DND-41 (cell line): ENCODE results near the gene PTH2.

Experiments used
- ATAC-seq: fragments of 200-7000 bp; cut with Tn5 transposase; 3 replicates; pipeline ENCODE4 v1.9.1; 2021; ENCODE audit warnings: low read depth; ENCODE audit not compliant: insufficient read depth
- DNase-seq: peaks from one replicate; pipeline ENCODE4 v3.0.0-alpha.2; 2020
- H2AFZ ChIP-seq: 2 replicates; pipeline ENCODE4 v1.6.0; 2012; ENCODE audit warnings: low read depth, low read length
- H3K27ac ChIP-seq: 2 replicates; pipeline ENCODE4 v1.5.1; 2012; ENCODE audit warnings: low read length, inconsistent platforms
- H3K27me3 ChIP-seq: fragments of 200-600 bp; sonication (generic); 2 replicates; pipeline ENCODE4 v1.6.0; 2012; ENCODE audit warnings: low read length, mild to moderate bottlenecking, inconsistent platforms; ENCODE audit not compliant: insufficient read depth, poor library complexity
- H3K36me3 ChIP-seq: 2 replicates; pipeline ENCODE4 v1.5.1; 2012; ENCODE audit warnings: low read length, inconsistent platforms; ENCODE audit not compliant: insufficient read depth
- H3K4me1 ChIP-seq: 2 replicates; pipeline ENCODE4 v1.5.1; 2012; ENCODE audit warnings: mild to moderate bottlenecking, low read length; ENCODE audit not compliant: insufficient read depth
- H3K4me2 ChIP-seq: 2 replicates; pipeline ENCODE4 v1.6.0; 2012; ENCODE audit warnings: mild to moderate bottlenecking, moderate library complexity, low read length, inconsistent platforms; ENCODE audit not compliant: insufficient read depth
- H3K4me3 ChIP-seq, 2 experiments: fragments of 200-600 bp in 1 of 2; shearing (Covaris generic) in 1 of 2; 2 replicates each; pipeline ENCODE4 v1.5.1; 2012 to 2016; ENCODE audit warnings: inconsistent platforms in 2 of 2, low read length in 2 of 2, mild to moderate bottlenecking in 2 of 2, low read depth in 1 of 2, moderate library complexity in 1 of 2
- H3K79me2 ChIP-seq: 2 replicates; pipeline ENCODE4 v1.6.0; 2012; ENCODE audit warnings: low read length, inconsistent platforms; ENCODE audit not compliant: insufficient read depth
- H3K9ac ChIP-seq: 2 replicates; pipeline ENCODE4 v1.6.0; 2012; ENCODE audit warnings: low read depth, mild to moderate bottlenecking, inconsistent platforms, low read length, moderate library complexity
- H3K9me3 ChIP-seq: 2 replicates; pipeline ENCODE4 v1.5.1; 2012; ENCODE audit warnings: low read length, moderate library complexity, mild to moderate bottlenecking, inconsistent platforms; ENCODE audit not compliant: insufficient read depth, severe bottlenecking
- H4K20me1 ChIP-seq: 2 replicates; pipeline ENCODE4 v1.6.0; 2012; ENCODE audit warnings: low read length; ENCODE audit not compliant: insufficient read depth
- EZH2 ChIP-seq: IDR thresholded peaks from 3 replicates; pipeline ENCODE4 v1.6.1; 2012; ENCODE audit warnings: borderline replicate concordance, low read depth, mild to moderate bottlenecking, moderate library complexity, low read length, inconsistent platforms; ENCODE audit not compliant: severe bottlenecking
- TF ChIP-seq, protein P1 (sequence below): IDR thresholded peaks from 2 replicates; pipeline ENCODE4 v1.5.1; 2012; ENCODE audit warnings: borderline replicate concordance, low read length, moderate library complexity, mild to moderate bottlenecking; ENCODE audit not compliant: poor library complexity, severe bottlenecking; ENCODE audit errors: extremely low read depth

PTH2 gene

GRCh38 chr19:49453013-49453756 lies 29.9 kb upstream of the PTH2 start, which contains the start of gene ALDH16A1:
Gene ALDH16A1 (plus strand): TSS chr19:49453225. CDS start chr19:49453332, 107 bp downstream.
- Histone ChIP-seq H3K9ac (peak within 1 kb of the TSS; percentile 85), H3K27me3 (no peaks in the 10 kb centered on the region), H3K4me1 (peaks cover 36% of the 10 kb centered on the region), H3K79me2 (peaks cover 67% of the 10 kb centered on the region), H4K20me1 (peaks cover 10% of the 10 kb centered on the region; the same call in 1 of the 2 replicates), H2AFZ (peak within 1 kb of the TSS; percentile 85), H3K27ac (peak within 1 kb of the TSS; percentile 93), H3K36me3 (peaks cover 46% of the 10 kb centered on the region), H3K4me2 (peak within 1 kb of the TSS; percentile 78), H3K9me3 (no peaks in the 10 kb centered on the region), H3K4me3 (peak within 1 kb of the TSS; percentile 70 to 91)
- ATAC-seq: peak; percentile 88
- DNase-seq: peak; percentile 98
- TF ChIP-seq, protein P1, sequence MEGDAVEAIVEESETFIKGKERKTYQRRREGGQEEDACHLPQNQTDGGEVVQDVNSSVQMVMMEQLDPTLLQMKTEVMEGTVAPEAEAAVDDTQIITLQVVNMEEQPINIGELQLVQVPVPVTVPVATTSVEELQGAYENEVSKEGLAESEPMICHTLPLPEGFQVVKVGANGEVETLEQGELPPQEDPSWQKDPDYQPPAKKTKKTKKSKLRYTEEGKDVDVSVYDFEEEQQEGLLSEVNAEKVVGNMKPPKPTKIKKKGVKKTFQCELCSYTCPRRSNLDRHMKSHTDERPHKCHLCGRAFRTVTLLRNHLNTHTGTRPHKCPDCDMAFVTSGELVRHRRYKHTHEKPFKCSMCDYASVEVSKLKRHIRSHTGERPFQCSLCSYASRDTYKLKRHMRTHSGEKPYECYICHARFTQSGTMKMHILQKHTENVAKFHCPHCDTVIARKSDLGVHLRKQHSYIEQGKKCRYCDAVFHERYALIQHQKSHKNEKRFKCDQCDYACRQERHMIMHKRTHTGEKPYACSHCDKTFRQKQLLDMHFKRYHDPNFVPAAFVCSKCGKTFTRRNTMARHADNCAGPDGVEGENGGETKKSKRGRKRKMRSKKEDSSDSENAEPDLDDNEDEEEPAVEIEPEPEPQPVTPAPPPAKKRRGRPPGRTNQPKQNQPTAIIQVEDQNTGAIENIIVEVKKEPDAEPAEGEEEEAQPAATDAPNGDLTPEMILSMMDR: no peak
- no peak for TF ChIP-seq EZH2

- H3K36me3 ChIP-seq: peaks cover 59% of the 10 kb centered on the region
- no peaks in the 10 kb centered on the region for H3K27me3 ChIP-seq
- H3K4me1 ChIP-seq: peaks cover 36% of the 10 kb centered on the region
- ATAC-seq (peak; percentile 77), DNase-seq (peak; percentile 98)
- no peaks in the 10 kb centered on the region for H3K9me3 ChIP-seq
- H3K4me3 ChIP-seq: peak within 1 kb of the TSS; percentile 86 to 91
- peak within 1 kb of the TSS; percentile 78 for H3K4me2 ChIP-seq
- H4K20me1 ChIP-seq: peaks cover 22% of the 10 kb centered on the region; the same call in 1 of the 2 replicates
- peak within 1 kb of the TSS; percentile 93 for H3K27ac ChIP-seq
- peak within 1 kb of the TSS; percentile 89 for H2AFZ ChIP-seq
- peaks cover 61% of the 10 kb centered on the region for H3K79me2 ChIP-seq
- no peak for TF ChIP-seq EZH2
- TF ChIP-seq, protein P1: peak; percentile 14
- H3K9ac ChIP-seq: peak within 1 kb of the TSS; percentile 85
These were observed 28.4 kb upstream of the PTH2 start, which contains the start of gene PIH1D1 for GRCh38 chr19:49451430-49452181. Gene PIH1D1 (minus strand): TSS chr19:49451814. CDS start chr19:49451574, 240 bp downstream.

GRCh38 chr19:49450405-49450804 lies 27.2 kb upstream of the PTH2 start:
- Histone ChIP-seq H3K27me3 (no peaks in the 10 kb centered on the region), H3K9ac (peak overlapping the region; percentile 85), H3K27ac (peak overlapping the region; percentile 24), H3K79me2 (peaks cover 49% of the 10 kb centered on the region), H3K4me1 (peaks cover 36% of the 10 kb centered on the region), H2AFZ (no peak overlapping the region), H3K4me2 (peak overlapping the region; percentile 78), H3K9me3 (no peaks in the 10 kb centered on the region), H3K4me3 (peak overlapping the region; percentile 86 to 91; a peak in 3 of 4 replicates), H4K20me1 (peaks cover 22% of the 10 kb centered on the region; the same call in 1 of the 2 replicates), H3K36me3 (peaks cover 50% of the 10 kb centered on the region)
- DNase-seq: no peak
- TF ChIP-seq, protein P1: no peak
- TF ChIP-seq EZH2: no peak
- no peak for ATAC-seq
